Loucy (cell line): Measurements from ENCODE around the gene PCMTD2.

Experiments used
- CTCF ChIP-seq: fragments of 200-600 bp; sonication (generic); conservative IDR thresholded peaks from 2 replicates; pipeline ENCODE4 v1.5.1; 2014; ENCODE audit warnings: mild to moderate bottlenecking, antibody characterized with exemption, low read length
- EZH2phosphoT487 ChIP-seq: fragments of 200-600 bp; IDR thresholded peaks from 2 replicates; pipeline ENCODE4 v1.6.1; 2018; ENCODE audit warnings: antibody characterized with exemption, mild to moderate bottlenecking, moderate library complexity, borderline replicate concordance

- TF ChIP-seq CTCF (no peak), EZH2phosphoT487 (no peak)
These were observed 29.5 kb upstream of the PCMTD2 start for GRCh38 chr20:64225828-64226598.
